Measurements from ENCODE around the gene ACTR3C. TPM values are rescaled to one million over a fixed set of nuclear protein-coding genes. Genes with fewer than 3 reads are reported as not detected.
A peak's percentile ranks its signal among the peaks of the same experiment; 100 is the strongest.
"Not testable (repeated sequence)": the region's sequence is repeated elsewhere in the genome, so short reads cannot be mapped to it uniquely, and the experiment has no call there.

Gene ACTR3C
- total and polyA plus RNA-seq, 4 experiments from 2014 or later: 3.6 to 17.8 (median 10.8) TPM

DNA sequence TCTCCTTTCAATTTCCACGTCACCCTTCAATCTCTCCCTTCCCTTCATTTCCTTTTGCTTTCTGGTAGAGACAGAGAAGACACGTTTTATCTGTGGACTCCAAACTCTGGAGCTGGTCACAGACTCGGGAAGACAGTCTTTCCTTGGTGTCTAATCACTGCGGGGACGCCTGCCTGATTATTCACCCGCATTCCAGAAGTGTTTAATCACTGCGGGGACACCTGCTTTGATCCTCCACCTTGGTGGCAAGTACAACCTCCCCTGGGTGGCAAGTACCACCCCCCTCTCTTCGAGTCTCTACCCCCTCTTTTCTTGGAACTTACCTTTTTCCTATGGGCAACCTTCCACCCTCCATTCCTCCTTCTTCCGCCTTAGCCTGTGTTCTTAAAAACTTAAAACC, 15.4 kb downstream of the ACTR3C start:
- Histone ChIP-seq H3K27me3 (ENCODE audit: insufficient read depth, low read length) (no peaks in the 10 kb centered on the region), H3K4me1 (ENCODE audit: insufficient read depth, low read length) (no peaks in the 10 kb centered on the region), H3K4me3 (ENCODE audit: low read length in 2 of 2) (no peak overlapping the region), H3K27ac (ENCODE audit: low read depth, low read length) (no peak overlapping the region), H3K9me3 (ENCODE audit: control insufficient read depth in 1 of 2, low read length in 2 of 2) (no peaks in the 10 kb centered on the region), H3K36me3 (ENCODE audit: insufficient read depth, low read length) (no peaks in the 10 kb centered on the region)
- Mint-ChIP-seq H3K27me3 (no peaks in the 10 kb centered on the region), H3K27ac (peak overlapping the region in 1 of 7 donors; percentile 30), H3K9me3 (no peaks in the 10 kb centered on the region), H3K36me3 (no peaks in the 10 kb centered on the region), H3K4me1 (peaks cover 0 to 11% (median 1%) of the 10 kb centered on the region in 4 donors), H3K4me3 (no peak overlapping the region)
- POLR2A ChIA-PET (ENCODE audit: partially characterized antibody): no interaction called here
- intact Hi-C loops (cut with micrococcal nuclease): no loop called here
- CTCF ChIA-PET (ENCODE audit: partially characterized antibody): no interaction called here
- no peak for DNase-seq

DNA sequence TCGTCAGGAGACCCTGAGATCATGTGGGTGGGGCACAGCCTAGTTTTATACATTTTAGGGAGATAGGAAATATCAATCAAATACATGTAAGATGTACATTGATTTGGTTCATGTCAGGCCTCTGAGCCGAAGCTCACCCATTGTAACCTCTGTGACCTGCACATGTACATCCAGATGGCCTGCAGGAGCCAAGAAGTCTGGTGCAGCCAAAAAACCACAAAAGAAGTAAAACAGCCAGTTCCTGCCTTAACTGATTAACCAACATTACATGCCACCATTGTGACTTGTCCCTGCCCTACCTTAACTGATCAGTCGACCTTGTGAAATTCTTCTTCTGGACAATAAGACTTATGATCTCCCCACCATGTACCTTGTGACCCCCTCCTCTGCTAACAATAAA, 16.2 kb downstream of the ACTR3C start:
- no peaks in the 10 kb centered on the region for H3K27me3 ChIP-seq (ENCODE audit: insufficient read depth, low read length)
- Mint-ChIP-seq H3K4me1 (peaks cover 0 to 11% (median 1%) of the 10 kb centered on the region in 4 donors), H3K36me3 (no peaks in the 10 kb centered on the region), H3K27ac (no peak overlapping the region), H3K4me3 (no peak overlapping the region), H3K27me3 (no peaks in the 10 kb centered on the region), H3K9me3 (no peaks in the 10 kb centered on the region)
- H3K9me3 ChIP-seq (ENCODE audit: control insufficient read depth in 1 of 2, low read length in 2 of 2): no peaks in the 10 kb centered on the region
- no peak for DNase-seq
- intact Hi-C loops (cut with micrococcal nuclease): no loop called here
- no peaks in the 10 kb centered on the region for H3K36me3 ChIP-seq (ENCODE audit: insufficient read depth, low read length)
- no peaks in the 10 kb centered on the region for H3K4me1 ChIP-seq (ENCODE audit: insufficient read depth, low read length)
- ChIA-PET CTCF (ENCODE audit: partially characterized antibody) (no interaction called here), POLR2A (ENCODE audit: partially characterized antibody) (no interaction called here)
- no peak overlapping the region for H3K27ac ChIP-seq (ENCODE audit: low read depth, low read length)
- H3K4me3 ChIP-seq (ENCODE audit: low read length in 2 of 2): no peak overlapping the region

GRCh38 chr7:150306377-150306776, 17.0 kb downstream of the ACTR3C start:
- H3K9me3 Mint-ChIP-seq; H3K4me3 ChIP-seq (ENCODE audit: low read length in 2 of 2); H3K27ac ChIP-seq (ENCODE audit: low read depth, low read length); POLR2A ChIA-PET (ENCODE audit: partially characterized antibody); intact Hi-C loops (cut with micrococcal nuclease); H3K4me1 ChIP-seq (ENCODE audit: insufficient read depth, low read length); H3K36me3 Mint-ChIP-seq; DNase-seq; H3K36me3 ChIP-seq (ENCODE audit: insufficient read depth, low read length); H3K9me3 ChIP-seq (ENCODE audit: control insufficient read depth in 1 of 2, low read length in 2 of 2); H3K4me3 Mint-ChIP-seq; H3K27me3 ChIP-seq (ENCODE audit: insufficient read depth, low read length); CTCF ChIA-PET (ENCODE audit: partially characterized antibody); H3K27me3 Mint-ChIP-seq: not testable (repeated sequence)
- H3K27ac Mint-ChIP-seq: peak overlapping the region in 1 of 7 donors; percentile 17
- peaks cover 0 to 11% (median 1%) of the 10 kb centered on the region in 4 donors for H3K4me1 Mint-ChIP-seq

- H3K4me1 ChIP-seq (ENCODE audit: insufficient read depth, low read length); H3K4me3 ChIP-seq (ENCODE audit: low read length in 2 of 2); H3K9me3 Mint-ChIP-seq; H3K27ac Mint-ChIP-seq; H3K4me3 Mint-ChIP-seq; intact Hi-C loops (cut with micrococcal nuclease); H3K9me3 ChIP-seq (ENCODE audit: control insufficient read depth in 1 of 2, low read length in 2 of 2); H3K27me3 Mint-ChIP-seq; H3K36me3 ChIP-seq (ENCODE audit: insufficient read depth, low read length); H3K27ac ChIP-seq (ENCODE audit: low read depth, low read length); DNase-seq; CTCF ChIA-PET (ENCODE audit: partially characterized antibody); POLR2A ChIA-PET (ENCODE audit: partially characterized antibody); H3K36me3 Mint-ChIP-seq; H3K27me3 ChIP-seq (ENCODE audit: insufficient read depth, low read length): not testable (repeated sequence)
- H3K4me1 Mint-ChIP-seq: peaks cover 0 to 11% (median 1%) of the 10 kb centered on the region in 4 donors
These were observed 17.5 kb downstream of the ACTR3C start for GRCh38 chr7:150305903-150306284.

GRCh38 chr7:150305259-150305902, 18.0 kb downstream of the ACTR3C start:
- H3K27me3 ChIP-seq (ENCODE audit: insufficient read depth, low read length); H3K4me1 ChIP-seq (ENCODE audit: insufficient read depth, low read length); H3K36me3 ChIP-seq (ENCODE audit: insufficient read depth, low read length); POLR2A ChIA-PET (ENCODE audit: partially characterized antibody); H3K27me3 Mint-ChIP-seq; H3K4me3 Mint-ChIP-seq; H3K4me3 ChIP-seq (ENCODE audit: low read length in 2 of 2); H3K27ac Mint-ChIP-seq; CTCF ChIA-PET (ENCODE audit: partially characterized antibody); H3K9me3 ChIP-seq (ENCODE audit: control insufficient read depth in 1 of 2, low read length in 2 of 2); H3K36me3 Mint-ChIP-seq; DNase-seq; H3K27ac ChIP-seq (ENCODE audit: low read depth, low read length); H3K9me3 Mint-ChIP-seq; intact Hi-C loops (cut with micrococcal nuclease): not testable (repeated sequence)
- peaks cover 0 to 11% (median 1%) of the 10 kb centered on the region in 4 donors for H3K4me1 Mint-ChIP-seq

DNA sequence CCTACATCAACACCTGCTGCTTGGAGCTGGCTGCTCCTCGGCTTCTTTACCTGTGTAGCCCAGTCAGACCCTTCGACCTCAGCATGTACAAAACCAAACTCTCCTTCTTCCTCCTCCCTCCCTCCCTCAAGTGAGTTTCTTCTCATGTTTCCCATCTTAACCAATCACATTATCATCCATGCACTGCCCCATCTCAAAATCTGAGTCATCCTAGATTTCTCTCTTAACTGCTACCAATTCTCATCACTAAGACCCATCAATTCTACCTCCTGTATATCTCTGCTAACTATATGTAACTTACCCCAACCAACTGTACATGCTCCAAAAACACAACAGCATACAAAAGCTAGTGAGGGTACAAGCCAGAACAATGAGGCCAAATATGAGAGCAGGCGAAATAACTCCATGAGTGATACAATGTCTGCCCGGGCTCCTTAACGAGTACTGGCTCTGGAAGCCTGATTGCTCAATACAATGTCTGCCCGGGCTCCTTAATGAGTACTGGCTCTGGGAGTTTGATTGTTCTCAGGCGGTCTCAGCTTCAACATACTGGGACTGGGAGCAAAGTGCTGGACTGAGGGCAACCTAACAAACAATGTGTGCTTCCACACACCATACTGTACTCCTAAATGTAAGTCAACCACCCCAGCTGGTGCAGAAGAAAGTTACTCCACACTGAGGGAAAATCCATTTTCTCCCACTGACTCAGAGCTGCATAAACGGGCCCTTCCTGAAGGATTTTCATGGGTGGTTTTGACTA, 18.7 kb downstream of the ACTR3C start:
- CTCF ChIA-PET (ENCODE audit: partially characterized antibody); H3K27ac ChIP-seq (ENCODE audit: low read depth, low read length); H3K36me3 ChIP-seq (ENCODE audit: insufficient read depth, low read length); H3K4me1 ChIP-seq (ENCODE audit: insufficient read depth, low read length); DNase-seq; H3K27me3 Mint-ChIP-seq; POLR2A ChIA-PET (ENCODE audit: partially characterized antibody); H3K27ac Mint-ChIP-seq; intact Hi-C loops (cut with micrococcal nuclease); H3K36me3 Mint-ChIP-seq; H3K4me3 Mint-ChIP-seq; H3K9me3 ChIP-seq (ENCODE audit: control insufficient read depth in 1 of 2, low read length in 2 of 2); H3K27me3 ChIP-seq (ENCODE audit: insufficient read depth, low read length); H3K9me3 Mint-ChIP-seq; H3K4me3 ChIP-seq (ENCODE audit: low read length in 2 of 2): not testable (repeated sequence)
- H3K4me1 Mint-ChIP-seq: peaks cover 0 to 11% (median 1%) of the 10 kb centered on the region in 4 donors

DNA sequence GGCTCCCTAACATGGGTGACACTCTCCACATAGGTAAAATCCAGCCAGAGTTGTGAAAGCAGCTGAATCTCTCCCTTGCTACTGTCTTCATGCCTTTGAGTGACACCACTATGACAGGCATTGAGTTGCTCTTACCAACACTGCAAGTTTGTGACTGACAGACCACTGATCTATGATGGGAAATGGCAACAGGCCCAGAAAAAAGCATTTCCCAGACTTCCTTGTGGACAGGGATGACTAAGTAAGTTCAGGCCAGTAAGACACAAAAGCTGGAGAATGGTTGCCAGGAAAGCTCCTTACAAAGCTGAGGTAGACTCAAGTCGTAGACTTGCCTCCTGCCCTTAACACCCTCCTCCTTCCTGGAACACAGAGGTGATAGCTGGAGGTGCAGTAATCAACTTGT, 20.4 kb downstream of the ACTR3C start:
- H3K4me1 ChIP-seq (ENCODE audit: insufficient read depth, low read length); H3K4me3 ChIP-seq (ENCODE audit: low read length in 2 of 2); H3K9me3 Mint-ChIP-seq; H3K36me3 Mint-ChIP-seq; H3K27me3 Mint-ChIP-seq; H3K27ac Mint-ChIP-seq; H3K9me3 ChIP-seq (ENCODE audit: control insufficient read depth in 1 of 2, low read length in 2 of 2); POLR2A ChIA-PET (ENCODE audit: partially characterized antibody); intact Hi-C loops (cut with micrococcal nuclease); CTCF ChIA-PET (ENCODE audit: partially characterized antibody); H3K27me3 ChIP-seq (ENCODE audit: insufficient read depth, low read length); DNase-seq; H3K27ac ChIP-seq (ENCODE audit: low read depth, low read length); H3K36me3 ChIP-seq (ENCODE audit: insufficient read depth, low read length); H3K4me3 Mint-ChIP-seq: not testable (repeated sequence)
- H3K4me1 Mint-ChIP-seq: peaks cover 0 to 10% (median 1%) of the 10 kb centered on the region in 4 donors
